NOMO-1 treated with DMSO at 0.1 percent for 48 hours (cell line): Measurements from ENCODE around the gene IL20RB.
A peak's percentile ranks its signal among the peaks of the same experiment; 100 is the strongest.

Experiments
- DNase-seq: peaks from one replicate; lab custom pipeline; 2025; ENCODE audit not compliant: unreplicated experiment; lab: John Stamatoyannopoulos, UW

IL20RB gene, protein sequence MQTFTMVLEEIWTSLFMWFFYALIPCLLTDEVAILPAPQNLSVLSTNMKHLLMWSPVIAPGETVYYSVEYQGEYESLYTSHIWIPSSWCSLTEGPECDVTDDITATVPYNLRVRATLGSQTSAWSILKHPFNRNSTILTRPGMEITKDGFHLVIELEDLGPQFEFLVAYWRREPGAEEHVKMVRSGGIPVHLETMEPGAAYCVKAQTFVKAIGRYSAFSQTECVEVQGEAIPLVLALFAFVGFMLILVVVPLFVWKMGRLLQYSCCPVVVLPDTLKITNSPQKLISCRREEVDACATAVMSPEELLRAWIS

DNA sequence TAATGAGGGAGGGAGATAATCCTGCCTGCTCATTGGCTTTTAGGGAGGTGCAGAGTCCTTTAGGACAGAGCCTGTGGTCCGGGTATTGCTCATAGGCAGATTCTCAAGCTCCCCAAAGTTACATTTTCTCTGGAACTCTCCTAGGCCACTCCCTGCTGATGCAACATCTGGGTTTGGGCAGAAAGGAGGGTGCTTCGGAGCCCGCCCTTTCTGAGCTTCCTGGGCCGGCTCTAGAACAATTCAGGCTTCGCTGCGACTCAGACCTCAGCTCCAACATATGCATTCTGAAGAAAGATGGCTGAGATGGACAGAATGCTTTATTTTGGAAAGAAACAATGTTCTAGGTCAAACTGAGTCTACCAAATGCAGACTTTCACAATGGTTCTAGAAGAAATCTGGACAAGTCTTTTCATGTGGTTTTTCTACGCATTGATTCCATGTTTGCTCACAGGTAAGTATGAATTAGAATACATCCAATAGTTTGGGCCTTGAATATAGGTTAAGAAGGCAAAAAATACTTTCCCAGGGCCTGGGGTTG, at the start of gene IL20RB:
TSS of gene IL20RB (plus strand) at position 233 of the 538 bp plus-strand sequence. CDS start at position 364, 131 bp downstream.
- no peak for DNase-seq

DNA sequence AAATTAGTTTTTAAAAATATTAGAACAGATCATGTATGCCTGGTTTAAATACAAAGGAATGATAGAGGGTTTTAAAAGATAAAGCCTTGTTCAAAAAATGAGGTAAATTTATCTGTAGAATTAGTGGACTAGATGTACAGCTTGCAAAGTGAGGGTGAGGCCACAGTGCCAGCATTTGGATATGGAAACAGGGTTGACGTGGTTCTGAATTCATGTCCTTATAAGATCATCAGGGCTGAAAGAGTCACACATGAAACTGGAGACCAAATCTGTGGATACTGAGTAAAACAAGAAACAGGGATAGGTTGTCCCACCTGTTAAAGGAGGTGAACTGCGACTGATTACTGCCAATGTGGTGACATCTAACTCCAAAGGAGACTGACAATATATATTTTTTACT, 49.5 kb upstream of the IL20RB start:
- no peak for DNase-seq

DNA sequence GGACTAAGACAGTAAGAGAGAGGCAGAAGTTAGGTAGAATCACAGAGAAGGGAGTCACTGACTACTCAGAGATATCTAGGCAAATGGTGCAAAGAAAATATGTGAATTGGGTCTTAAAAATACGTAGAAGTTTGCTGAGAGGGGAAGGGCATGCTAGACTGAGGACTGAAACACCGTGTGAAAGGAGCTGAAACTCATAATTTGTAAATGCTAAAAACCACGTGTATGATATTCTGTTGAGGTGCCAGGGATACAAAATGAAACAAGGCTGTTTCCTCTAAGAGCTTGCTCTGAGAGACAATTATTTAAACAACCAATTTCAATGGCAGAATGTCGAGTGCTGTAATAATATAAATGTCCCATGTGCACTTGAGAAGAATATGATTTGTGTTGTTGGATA, 48.6 kb upstream of the IL20RB start:
- DNase-seq = no peak

DNA sequence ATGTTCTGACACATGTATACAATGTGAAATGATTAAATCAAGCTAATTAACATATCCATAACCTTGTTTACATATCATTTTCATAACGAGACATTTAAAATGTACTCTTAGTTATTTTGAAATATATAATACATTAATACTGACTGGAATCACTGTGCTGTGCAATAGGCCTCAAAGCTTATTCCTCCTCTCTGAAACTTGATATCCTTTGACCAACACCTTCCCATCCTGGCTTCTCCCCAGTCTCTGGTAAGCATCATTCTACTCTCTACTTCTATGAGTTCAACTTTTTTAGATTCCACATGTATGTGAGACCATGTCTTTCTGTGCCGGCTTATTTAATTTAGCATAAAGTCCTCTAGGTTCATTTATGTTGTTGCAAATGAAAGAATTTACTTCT, 47.1 kb upstream of the IL20RB start:
- DNase-seq = no peak

DNA sequence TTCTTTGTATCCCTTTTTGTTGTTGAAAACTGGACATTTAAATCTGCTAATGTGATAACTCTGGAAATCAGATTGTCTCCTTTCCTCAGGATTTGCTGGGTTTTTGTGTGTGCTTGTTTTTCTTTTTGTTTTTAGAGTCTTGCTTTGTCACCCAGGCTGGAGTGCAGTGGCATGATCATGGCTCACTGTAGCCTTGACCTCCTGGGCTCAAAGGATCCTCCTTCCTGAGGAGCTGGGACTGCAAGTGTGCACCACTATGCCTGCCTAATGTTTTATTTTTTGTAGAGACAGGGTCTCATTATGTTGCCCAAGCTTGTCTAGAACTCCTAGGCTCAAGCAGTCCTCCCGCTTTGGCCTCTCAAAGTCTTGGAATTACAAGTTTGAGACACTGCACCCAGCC, 44.6 kb upstream of the IL20RB start:
- no peak for DNase-seq

DNA sequence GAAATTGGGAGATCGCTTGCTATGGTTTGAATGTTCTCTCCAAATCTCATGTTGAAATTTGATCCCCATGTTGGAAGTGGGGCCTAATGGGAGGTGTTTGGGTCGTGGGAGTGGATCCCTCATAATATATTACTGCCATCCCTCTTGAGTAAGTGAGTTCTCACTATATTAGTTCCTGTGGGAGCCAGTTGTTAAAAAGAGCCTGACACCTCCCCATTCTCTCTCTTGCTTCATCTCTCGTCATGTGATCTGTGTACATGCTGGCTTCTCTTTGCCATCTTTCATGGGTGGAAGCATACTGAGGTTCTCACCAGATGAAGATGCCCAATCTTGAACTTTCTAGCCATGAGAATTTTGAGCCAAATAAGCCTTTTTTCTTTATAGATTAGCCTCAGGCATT, 43.0 kb upstream of the IL20RB start:
- DNase-seq = no peak

DNA sequence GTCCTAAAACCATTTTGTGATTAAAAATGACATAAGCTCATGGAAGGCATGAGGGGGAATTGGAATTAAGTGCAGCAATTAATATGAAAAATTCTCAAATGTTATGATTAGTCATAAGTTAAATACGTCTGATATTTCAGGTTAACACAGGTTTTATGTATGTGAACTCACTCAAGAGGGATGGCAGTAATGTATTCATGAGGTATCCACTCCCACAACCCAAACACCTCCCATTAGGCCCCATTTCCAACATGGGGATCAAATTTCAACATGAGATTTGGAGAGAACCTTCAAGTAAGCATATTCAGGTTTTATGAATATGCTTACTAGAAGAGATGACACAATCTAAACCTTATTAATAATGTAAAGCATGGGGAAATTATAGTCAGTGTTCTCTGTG, 41.6 kb upstream of the IL20RB start:
- no peak for DNase-seq

DNA sequence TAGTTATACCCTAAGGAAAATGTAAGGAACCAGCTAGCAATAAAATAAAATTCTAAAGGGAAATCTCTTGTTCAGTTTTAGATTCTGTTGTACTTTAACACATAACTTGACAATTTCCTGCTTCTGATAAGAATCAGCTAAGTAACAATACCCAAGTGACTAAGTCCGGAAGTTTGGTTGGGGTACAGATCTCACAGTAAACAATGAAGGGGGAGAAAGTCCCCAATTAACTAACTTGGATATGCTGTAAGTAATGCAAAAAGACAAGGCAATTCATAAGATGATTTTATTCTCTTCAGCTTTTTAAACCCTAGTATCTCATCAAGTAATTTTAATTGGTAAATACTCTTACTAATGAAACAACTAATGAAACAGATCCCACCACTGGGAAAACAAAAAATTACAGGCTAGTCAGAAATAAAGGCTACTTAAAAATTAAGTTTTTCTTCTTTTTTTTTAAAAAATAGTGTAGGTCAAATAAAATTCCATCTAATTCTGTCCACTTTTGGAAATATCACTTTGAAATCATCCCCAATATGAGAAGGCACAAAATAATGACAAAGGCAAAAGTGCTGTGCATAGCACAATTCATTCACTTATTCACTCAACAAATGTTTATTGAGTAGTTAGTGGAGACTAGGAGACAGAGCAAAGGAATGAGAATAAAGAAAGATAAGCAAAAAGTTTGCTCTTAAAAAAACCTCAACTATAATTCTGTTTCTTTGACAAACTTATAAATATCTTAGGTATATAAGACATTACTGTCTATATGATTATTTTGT, 37.8 kb upstream of the IL20RB start:
- DNase-seq = no peak

DNA sequence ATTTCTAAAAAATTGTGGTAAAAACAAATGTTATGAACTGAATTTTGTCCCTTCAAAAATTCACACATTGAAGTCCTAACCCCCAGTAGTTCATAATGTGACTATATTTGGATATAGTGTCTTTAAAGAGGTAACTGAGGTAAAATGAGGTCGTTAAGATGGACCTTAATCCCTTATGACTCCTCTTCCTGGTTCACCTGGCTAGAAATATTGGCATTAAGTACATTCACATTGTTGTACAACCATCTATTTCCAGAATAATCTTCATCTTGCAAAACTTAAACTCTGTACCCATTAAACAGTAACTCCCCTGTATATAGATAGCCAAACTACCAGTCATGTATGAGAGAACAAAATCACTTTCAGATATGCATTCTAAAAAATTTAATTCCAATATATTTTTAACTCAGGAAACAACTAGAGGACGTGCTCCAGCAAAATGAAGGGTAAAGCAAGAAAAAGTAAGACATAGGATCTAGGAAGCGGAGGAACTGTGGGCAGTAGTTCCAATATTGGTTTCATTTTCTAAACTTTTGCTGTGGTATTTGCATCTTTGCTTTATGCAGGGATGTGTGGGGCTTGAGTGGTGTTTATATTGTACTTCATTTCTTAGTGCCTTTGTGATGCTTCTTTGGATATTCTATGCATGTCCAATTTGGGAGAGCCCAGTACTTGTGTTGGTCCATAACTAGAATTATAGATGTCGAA, 36.7 kb upstream of the IL20RB start:
- no peak for DNase-seq

DNA sequence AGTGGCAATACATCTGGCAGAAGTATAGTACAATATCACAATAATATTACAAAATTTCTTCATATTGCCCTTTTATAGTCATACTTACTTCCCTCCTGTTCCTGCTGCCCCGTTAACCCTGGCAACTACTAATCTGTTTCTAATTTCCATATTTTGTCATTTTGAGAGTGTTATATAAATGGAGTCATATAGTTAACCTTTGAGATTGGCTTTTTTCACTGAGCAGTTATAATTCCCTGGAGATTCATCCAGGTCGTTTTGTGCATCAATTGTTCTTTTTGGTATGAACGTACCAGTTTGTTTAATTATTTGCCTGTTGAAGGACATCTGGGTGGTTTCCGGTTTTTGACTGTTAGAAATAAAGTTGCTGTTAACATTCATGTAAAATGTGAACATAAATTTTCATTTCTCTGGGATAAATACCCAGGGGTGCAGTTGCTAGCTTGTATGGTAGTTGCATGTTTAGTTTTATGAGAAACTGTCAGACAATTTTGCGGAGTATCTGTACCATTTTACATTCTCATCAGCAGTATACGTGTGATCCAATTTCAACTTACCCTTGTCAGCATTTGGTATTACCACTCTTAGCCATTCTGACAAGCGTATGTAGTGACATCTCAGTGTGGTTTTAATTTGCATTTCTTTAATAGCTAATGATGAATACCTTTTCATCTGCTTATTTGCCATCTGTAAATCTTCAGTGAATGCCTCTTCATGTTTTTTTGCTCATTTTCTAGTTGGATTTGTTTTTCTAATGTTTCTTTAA, 32.2 kb upstream of the IL20RB start:
- DNase-seq = peak; percentile 13

DNA sequence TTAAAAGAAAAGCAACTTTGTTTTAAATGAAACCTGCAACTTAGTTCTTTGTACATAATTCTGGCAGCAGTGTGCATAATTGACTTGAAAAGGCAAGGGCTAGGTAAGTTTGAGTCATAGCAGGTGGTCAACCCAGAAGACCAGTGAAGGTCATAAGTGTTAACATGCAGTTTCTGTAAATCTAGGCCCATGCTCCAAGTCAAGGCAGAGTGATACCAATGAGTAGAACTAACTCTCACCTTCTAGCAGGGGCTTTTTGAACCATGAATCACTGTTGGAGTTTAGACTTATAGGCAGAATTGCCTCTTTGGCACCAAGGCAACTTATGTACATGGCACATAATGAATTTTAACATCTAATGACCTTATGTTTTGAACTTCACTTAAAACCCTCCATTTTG, 29.5 kb upstream of the IL20RB start:
- no peak for DNase-seq

DNA sequence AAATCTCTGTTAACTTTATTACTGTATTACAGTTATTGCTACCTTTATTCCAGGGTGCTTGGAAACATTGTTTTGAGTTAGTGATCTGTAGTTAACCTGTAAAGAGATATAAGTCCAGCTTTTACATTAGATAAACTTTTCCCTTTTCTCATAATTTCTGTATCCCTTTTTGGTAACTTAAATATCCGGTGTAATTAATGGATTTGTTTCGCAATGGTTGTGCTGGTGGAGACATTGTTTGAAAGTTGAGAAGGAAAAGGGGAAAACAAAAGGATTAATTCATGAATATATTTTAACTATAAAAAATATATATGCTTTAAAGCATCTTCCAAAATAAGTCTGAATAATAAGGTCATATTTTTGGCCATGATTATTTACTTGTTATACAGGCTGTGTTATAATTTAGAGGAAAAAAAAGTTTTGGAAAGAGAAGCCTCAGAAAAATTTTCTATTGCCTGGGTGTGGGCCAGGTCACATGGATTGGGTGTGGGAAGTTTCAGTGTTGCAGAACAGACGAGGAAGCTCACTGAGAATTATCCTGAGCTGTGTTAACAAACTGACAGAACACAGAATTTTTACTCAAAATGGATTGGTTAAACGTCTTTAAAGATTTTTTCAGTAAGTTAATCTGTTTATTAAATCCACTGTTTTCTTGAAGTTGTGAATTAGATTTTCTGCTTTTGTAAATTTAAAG, 27.7 kb upstream of the IL20RB start:
- no peak for DNase-seq

DNA sequence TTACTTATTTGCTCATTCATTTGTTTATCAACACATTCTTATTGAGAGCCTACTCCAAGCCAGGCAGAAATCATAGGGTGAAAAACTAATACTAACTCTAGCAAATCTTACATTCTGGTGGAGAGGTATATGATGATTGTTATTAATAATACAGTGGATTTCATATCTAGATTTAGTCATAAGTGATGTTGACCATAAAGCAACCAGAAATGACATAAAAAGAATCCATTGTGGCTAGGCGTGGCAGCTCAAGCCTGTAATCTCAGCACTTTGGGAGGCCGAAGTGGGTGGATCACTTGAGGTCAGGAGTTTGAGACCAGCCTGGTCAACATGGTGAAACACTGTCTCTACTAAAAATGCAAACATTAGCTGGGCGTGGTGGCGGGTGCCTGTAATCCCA, 26.2 kb upstream of the IL20RB start:
- DNase-seq = no peak

DNA sequence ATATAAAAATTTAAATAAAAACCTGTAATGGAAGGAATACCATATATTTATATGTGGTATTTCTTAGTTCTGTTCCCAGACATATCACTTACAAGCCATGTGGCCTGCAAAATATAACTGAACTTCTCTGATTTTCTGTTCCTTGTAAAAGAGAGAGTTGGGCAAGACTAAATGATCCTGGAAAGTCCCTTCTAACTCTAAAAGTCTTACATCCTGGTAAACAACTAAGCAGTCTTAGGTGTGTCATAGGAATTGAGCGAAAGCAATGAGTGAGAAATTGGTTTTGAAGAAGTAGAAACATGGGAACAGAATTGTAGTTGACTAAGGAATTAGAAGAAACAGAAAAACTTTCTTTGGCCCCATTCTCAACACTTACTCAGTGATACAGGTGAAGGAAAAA, 25.3 kb upstream of the IL20RB start:
- DNase-seq = no peak

DNA sequence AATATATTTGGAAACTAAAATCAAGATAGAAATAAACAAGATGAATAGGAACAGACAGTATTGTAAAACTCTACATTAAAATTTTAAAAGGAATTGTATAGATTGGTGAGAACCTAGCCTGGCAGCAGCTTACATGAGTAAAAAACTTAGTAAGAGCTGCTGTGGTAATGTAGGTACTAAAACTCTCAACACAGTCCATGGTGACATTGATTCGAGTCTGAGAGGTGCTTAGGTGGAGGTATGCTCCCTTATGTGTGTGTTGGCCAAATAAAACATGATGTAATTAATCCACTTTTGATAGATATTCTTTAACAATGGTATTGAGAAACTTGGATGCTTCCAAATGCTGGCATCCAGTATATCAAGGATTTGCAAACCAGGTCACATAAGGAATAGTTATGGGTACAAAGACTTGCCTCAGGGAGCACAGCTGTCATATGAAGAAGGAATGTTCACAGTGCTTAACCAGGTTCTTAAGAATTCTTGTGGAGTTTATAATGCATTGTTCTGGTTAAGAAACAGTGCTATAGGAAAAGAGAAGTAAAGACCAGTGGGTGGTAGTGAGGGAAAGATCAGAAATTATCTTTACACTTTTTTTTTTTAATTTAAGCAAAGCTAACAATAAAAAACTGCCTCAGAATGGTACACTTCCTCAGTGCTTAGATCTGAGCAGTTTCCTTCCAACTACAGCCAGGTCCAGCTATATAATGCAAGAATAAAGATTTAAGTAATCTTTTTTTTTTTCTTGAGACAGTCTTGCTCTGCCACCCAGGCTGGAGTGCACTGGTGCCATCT, 24.6 kb upstream of the IL20RB start:
- DNase-seq = no peak

DNA sequence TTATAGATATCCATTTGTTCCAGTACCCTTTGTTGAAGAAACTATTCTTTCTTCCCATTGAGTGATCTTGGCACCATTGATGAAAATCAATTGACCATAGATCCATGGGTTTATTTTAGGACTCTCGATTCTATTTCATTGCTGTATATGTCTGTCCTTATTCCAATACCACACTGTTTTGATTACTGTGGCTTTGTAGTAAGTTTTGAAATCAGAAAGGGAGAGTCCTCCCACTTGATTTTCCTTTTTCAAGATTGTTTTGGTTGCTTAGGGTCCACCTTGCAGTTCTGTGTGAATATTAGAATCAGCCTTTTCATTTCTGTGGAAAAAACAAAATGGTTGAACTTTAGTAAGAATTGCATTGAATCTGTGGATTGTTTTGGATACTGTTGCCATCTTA, 20.6 kb upstream of the IL20RB start:
- no peak for DNase-seq

DNA sequence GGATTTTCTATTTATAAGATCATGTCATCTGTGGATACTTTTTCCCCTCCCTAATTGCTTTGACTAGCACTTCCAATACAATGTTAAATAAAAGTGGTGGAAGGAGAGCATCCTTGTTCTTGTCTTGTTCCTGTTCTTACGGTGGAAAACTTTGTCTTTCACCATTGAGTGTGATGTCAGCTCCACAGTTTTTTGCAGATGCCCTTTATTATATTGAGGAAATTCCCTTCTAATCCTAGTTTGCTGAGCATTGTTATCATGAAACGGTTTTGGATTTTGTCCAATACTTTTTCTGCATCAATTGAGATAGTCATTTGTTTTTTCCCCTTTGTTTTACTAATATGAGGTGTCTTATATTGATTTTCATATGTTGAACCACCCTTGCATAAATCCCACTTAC, 19.9 kb upstream of the IL20RB start:
- no peak for DNase-seq

DNA sequence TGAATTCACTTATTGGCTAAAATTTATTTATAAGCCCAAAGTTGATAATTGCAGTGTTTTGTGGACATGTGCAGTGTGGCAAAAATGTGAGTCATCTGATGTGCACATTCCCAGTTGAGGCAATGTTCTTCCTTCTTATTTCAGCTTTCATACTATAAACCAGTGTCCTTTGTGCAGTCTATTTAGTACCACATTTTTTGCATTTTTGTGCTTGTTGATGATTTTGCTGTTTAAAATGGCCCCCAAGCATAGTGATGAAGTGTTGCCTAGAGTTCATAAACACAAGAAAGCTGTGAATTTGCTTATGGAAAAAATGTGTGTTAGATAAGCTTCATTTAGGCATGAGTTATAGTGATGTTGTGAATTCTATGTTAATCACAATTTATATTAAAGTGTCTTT, 19.4 kb upstream of the IL20RB start:
- DNase-seq = peak; percentile 20

DNA sequence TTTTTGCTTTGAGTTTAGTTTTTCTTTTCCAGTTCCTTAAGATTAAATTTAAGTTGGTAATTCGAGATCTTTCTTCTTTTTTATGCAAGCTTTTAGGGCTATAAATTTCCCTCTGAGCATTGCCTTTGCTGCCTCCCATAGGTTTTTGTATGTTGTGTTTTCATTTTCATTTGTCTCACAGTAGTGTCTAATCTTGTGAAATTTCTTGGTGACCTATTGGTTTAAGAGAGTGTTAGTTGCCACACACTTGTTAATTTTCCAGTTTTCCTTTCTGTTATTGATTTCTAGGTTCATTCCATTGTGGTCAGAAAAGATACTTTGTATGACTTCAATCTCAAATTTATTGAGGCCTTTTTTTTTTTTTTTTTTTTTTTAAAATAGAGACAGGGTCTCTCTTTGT, 18.3 kb upstream of the IL20RB start:
- DNase-seq = no peak

DNA sequence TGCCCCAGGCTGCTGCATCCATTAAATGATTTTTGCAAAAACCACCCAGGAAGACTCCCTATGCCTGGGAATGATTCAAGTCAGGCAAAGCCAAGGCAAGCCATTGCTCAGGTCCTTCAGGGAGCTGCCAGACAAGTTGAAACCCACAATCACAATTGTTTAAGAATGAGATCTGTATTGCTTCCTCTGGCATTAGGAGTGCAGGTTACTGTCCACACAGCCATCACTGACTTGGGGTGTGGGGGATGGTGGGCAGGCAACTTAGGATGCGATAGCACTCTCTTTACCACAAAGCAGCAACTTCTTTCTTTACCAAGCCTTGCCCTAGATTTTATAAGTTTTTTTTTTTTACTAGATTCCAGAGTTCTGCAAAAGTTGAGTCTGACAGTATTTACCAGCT, 15.0 kb upstream of the IL20RB start:
- no peak for DNase-seq
